ENCODE results near the gene SPAM1.

The SPAM1 gene

GRCh38 chr7:123929655-123930054, 4.6 kb downstream of the SPAM1 start:
- no peak for TF ChIP-seq CTCF (conservative IDR thresholded peaks at IDR 0.05; ENCODE audit: control insufficient read depth, insufficient read depth, low read depth, low read length)
- no peak overlapping the region for H3K4me3 ChIP-seq (ENCODE audit: control insufficient read depth, low read depth, low read length)
- no peak for DNase-seq (ENCODE audit: low read depth)

- TF ChIP-seq CTCF (conservative IDR thresholded peaks at IDR 0.05; ENCODE audit: control insufficient read depth, insufficient read depth, low read depth, low read length), result no peak
- H3K4me3 ChIP-seq (ENCODE audit: control insufficient read depth, low read depth, low read length), result no peak overlapping the region
- no peak for DNase-seq (ENCODE audit: low read depth)
Measured at GRCh38 chr7:123935436-123936381, 10.7 kb downstream of the SPAM1 start.

GRCh38 chr7:123936388-123936787, 11.3 kb downstream of the SPAM1 start:
- no peak overlapping the region for H3K4me3 ChIP-seq (ENCODE audit: control insufficient read depth, low read depth, low read length)
- no peak for TF ChIP-seq CTCF (conservative IDR thresholded peaks at IDR 0.05; ENCODE audit: control insufficient read depth, insufficient read depth, low read depth, low read length)
- DNase-seq (ENCODE audit: low read depth), result no peak

GRCh38 chr7:123939784-123940183, 14.7 kb downstream of the SPAM1 start:
- no peak overlapping the region for H3K4me3 ChIP-seq (ENCODE audit: control insufficient read depth, low read depth, low read length)
- no peak for TF ChIP-seq CTCF (conservative IDR thresholded peaks at IDR 0.05; ENCODE audit: control insufficient read depth, insufficient read depth, low read depth, low read length)
- DNase-seq (ENCODE audit: low read depth), result no peak

GRCh38 chr7:123941391-123942180, 16.5 kb downstream of the SPAM1 start:
- no peak for TF ChIP-seq CTCF (conservative IDR thresholded peaks at IDR 0.05; ENCODE audit: control insufficient read depth, insufficient read depth, low read depth, low read length)
- no peak overlapping the region for H3K4me3 ChIP-seq (ENCODE audit: control insufficient read depth, low read depth, low read length)
- no peak for DNase-seq (ENCODE audit: low read depth)

GRCh38 chr7:123944395-123944794, 19.4 kb downstream of the SPAM1 start:
- no peak for TF ChIP-seq CTCF (conservative IDR thresholded peaks at IDR 0.05; ENCODE audit: control insufficient read depth, insufficient read depth, low read depth, low read length)
- DNase-seq (ENCODE audit: low read depth), result no peak
- no peak overlapping the region for H3K4me3 ChIP-seq (ENCODE audit: control insufficient read depth, low read depth, low read length)
